Cardiac fibroblast (primary cell): ENCODE results near the gene CDH16.
"Not testable (repeated sequence)": the region's sequence is repeated elsewhere in the genome, so short reads cannot be mapped to it uniquely, and the experiment has no call there.

ENCODE experiments used
- DNase-seq, 2 donors: peaks; one replicate each; pipeline versions ENCODE4 v3.0.0 to v3.0.0-alpha.2; 2010; ENCODE audit warnings: low read depth in 2 of 2
- H3K4me3 ChIP-seq, 2 donors: replicated peaks in 1 of 2; 1 replicate in 1 of 2; 2 replicates in 1 of 2; pipeline ENCODE4 v1.5.1; 2011; ENCODE audit warnings: low read depth in 2 of 2, low read length in 2 of 2, mild to moderate bottlenecking in 2 of 2, moderate library complexity in 1 of 2
- CTCF ChIP-seq: IDR thresholded peaks from one replicate; pipeline ENCODE4 v1.5.1; 2011; ENCODE audit warnings: low read depth, mild to moderate bottlenecking, low read length, inconsistent platforms

CDH16 gene

GRCh38 chr16:66899945-66900710, 18.6 kb downstream of the CDH16 start:
- no peak overlapping the region for H3K4me3 ChIP-seq
- peak; percentile 73 to 80 for DNase-seq
- no peak for TF ChIP-seq CTCF

GRCh38 chr16:66899310-66899944, 19.3 kb downstream of the CDH16 start:
- H3K4me3 ChIP-seq = no peak overlapping the region
- DNase-seq = peak; percentile 50 to 66
- TF ChIP-seq CTCF = no peak

GRCh38 chr16:66898933-66899309, 19.8 kb downstream of the CDH16 start:
- H3K4me3 ChIP-seq = no peak overlapping the region
- no peak for TF ChIP-seq CTCF
- no peak for DNase-seq

GRCh38 chr16:66898207-66898606, 20.5 kb downstream of the CDH16 start:
- peak in 1 of 2 donors; percentile 46 for DNase-seq
- TF ChIP-seq CTCF = no peak
- H3K4me3 ChIP-seq = no peak overlapping the region

- not testable (repeated sequence) for DNase-seq, H3K4me3 ChIP-seq
Observed at GRCh38 chr16:66896682-66897081, 22.0 kb downstream of the CDH16 start.

GRCh38 chr16:66895999-66896398, 22.7 kb downstream of the CDH16 start:
- no peak overlapping the region for H3K4me3 ChIP-seq
- DNase-seq = no peak
- TF ChIP-seq CTCF = no peak

GRCh38 chr16:66895689-66895979, 23.1 kb downstream of the CDH16 start:
- no peak for DNase-seq
- TF ChIP-seq CTCF = no peak
- no peak overlapping the region for H3K4me3 ChIP-seq
